HG03521 (cell line): ENCODE results near the gene C1orf198.

ENCODE experiments used
- ATAC-seq: cut with Tn5 transposase; IDR thresholded peaks from one replicate; pipeline ENCODE4 v1.9.1; 2021; ENCODE audit warnings: mild to moderate bottlenecking, moderate library complexity; ENCODE audit not compliant: unreplicated experiment

Gene C1orf198

DNA sequence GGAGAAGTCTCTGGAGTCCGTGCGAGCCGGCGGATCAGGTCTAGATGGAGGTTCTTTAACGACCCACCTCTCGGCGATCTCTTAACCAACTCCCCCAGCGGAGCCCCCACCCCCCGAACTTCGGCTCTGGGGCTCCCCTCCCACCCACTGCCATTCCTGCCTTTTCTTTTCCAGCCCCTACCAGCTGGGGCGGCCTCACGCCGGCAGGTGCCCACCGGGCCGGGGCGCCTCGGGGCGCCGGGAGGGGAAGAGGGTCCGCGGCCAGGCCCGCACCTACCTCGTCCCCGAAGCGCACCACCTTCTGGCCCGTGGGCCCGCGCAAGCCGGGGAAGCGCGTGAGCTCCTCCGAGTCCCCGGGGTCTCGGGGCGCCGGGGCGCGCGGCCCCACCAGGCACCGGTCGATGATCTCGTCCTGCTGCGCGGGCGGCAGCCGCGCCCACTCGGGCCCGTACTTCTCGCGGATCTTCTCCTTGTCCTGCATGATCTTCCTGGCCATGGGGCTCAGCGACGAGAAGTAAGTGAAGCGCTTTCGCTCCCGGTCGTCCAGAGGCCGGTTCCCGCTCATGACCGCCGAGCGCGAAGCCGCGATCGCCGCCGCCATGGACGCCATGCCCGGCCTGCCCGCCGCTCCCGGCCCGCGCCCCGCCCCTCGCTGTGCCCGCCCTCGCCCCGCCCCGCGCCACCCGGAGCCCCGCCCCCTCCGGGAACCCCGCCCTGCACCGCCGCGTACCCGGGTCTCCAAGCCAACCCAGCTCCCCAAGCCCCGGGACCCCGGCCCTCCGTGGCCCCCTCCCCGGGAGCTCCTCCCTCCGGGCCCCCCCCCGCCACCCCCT, at the start of gene C1orf198:
Gene C1orf198 (minus strand): TSS at position 619 of the 833 bp plus-strand sequence. CDS start 9 bp downstream, at position 610.
- peak; percentile 81 for ATAC-seq

GRCh38 chr1:230917284-230918135, 49.2 kb upstream of the C1orf198 start:
- peak; percentile 50 for ATAC-seq

GRCh38 chr1:230916587-230917283, 48.4 kb upstream of the C1orf198 start:
- no peak for ATAC-seq

DNA sequence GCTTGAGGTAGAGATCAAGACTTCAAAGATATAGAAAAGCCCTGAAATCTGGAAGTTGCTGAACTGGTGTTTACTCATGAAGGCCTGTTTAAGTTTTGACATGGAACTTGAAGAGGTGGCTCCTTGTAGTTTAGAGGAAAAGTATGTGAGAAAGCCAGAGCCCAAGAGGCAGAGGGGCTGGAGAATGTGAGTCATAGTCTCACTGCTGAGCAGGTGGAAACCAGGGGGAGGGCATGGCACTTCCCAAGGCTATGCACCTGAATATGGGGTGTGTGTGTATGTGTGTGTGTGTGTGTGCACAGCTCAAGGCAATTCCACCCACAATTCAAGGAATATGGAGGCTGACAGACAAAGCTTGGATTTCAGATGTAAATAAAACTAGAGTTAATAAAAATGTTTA, 46.8 kb upstream of the C1orf198 start:
- no peak for ATAC-seq

GRCh38 chr1:230913496-230913895, 45.2 kb upstream of the C1orf198 start:
- ATAC-seq: no peak

DNA sequence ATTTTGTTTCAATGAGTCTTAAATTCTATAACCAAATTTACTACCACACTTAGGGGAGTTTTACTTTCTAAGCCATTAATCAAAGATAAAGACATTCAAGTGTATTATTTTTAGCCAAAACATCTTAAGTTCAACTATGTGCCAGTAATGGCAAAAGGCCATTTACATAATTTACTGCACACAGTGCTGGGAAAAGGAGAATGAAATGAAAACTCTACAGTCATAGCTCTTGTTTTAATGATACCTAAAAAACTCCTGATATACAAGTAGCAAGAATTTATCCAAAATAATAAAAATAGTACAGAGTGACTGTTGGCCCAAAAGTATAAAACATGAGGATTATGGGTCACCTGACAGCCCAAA, 42.4 kb upstream of the C1orf198 start:
- ATAC-seq: no peak

DNA sequence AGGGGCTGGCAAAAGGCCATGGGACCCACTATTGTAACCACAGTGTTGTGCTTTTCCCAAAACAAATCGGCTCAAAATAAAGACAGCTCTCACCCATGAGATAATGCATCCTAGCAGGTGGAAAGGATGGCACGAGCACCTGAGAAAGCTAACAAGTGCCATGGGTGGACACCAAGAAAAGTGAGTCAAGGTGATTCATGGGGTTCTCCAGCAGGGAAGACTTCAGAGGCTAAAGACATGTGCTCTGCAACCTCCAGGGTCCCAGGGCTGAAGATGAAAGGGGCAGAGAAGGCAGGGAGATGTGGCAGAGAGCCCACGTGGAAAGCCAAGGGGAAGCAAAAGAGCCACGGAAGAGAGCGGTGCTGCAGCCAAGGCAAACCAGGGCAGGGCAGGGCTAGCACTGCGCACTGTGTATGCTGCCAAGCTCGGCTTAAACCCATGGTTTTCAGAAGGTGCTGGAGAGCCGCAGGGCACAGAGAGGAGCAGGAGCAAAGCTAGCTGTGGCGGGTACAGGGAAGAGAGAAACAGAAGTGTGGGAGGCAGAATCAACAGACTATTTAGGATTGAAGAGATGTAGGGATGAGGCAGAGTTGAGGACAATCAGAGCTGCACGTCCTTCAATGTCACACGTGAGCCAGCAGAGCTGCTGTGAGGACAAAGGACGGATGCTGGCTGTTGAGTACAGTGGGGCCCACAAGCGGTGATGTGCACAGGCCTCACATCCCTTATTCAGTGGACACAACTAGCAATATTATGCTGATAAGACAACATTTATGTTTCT, 41.8 kb upstream of the C1orf198 start:
- no peak for ATAC-seq

GRCh38 chr1:230907472-230908205, 39.3 kb upstream of the C1orf198 start:
- no peak for ATAC-seq

GRCh38 chr1:230906226-230906625, 37.9 kb upstream of the C1orf198 start:
- no peak for ATAC-seq

- no peak for ATAC-seq
These were observed 37.4 kb upstream of the C1orf198 start for GRCh38 chr1:230905733-230906132.

GRCh38 chr1:230902349-230902923, 34.1 kb upstream of the C1orf198 start:
- ATAC-seq: no peak

- no peak for ATAC-seq
These were observed 33.4 kb upstream of the C1orf198 start for GRCh38 chr1:230901671-230902070.

- no peak for ATAC-seq
These were observed 32.7 kb upstream of the C1orf198 start for GRCh38 chr1:230900984-230901383.

- no peak for ATAC-seq
These were observed 31.5 kb upstream of the C1orf198 start for GRCh38 chr1:230899841-230900251.

- no peak for ATAC-seq
These were observed 30.4 kb upstream of the C1orf198 start for GRCh38 chr1:230898748-230899147.

- no peak for ATAC-seq
These were observed 29.8 kb upstream of the C1orf198 start for GRCh38 chr1:230898144-230898543.

- ATAC-seq: no peak
These were observed 28.5 kb upstream of the C1orf198 start for GRCh38 chr1:230896779-230897178.

DNA sequence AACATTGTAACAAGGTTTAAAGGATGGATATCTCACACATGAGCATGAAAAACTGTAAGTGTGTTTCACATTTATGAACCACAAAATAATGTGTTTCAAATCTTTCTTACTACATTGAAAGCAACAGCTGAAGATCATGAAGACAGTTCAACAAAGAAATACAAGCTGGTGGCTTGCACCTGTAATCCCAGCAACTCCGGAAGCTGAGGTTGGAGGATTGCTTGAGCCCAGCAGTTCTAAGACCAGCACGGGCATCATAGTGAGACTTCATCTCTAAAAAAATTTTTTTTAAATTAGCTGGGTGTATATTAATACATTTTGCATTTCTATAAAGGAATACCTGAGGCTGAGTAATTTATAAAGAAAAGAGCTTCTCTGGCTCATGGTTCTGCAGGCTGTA, 27.1 kb upstream of the C1orf198 start:
- no peak for ATAC-seq

DNA sequence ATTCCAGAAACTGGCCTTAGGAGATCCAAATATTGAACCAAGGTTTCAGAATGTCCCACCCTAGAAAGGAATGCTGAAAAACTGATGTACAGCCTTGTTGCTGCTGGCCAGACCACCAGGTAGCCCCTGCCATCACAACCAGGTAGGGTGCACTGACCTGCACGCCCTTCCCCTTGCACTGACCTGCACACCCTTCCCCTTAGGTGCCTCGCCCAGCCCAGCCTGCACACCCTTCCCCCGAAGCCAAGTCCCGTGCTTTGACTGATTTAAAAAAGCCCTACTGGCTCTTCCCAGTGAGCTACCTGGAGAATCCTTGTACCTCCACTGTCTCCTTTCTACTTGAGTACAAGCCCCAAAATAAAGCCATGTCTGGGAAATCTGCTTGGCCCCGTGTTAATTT, 26.3 kb upstream of the C1orf198 start:
- ATAC-seq: no peak

GRCh38 chr1:230894032-230894431, 25.7 kb upstream of the C1orf198 start:
- no peak for ATAC-seq
